Trophoblast cell (in vitro differentiated cells and primary cell): ENCODE measurements around the gene NOTCH4.

Source experiments
- DNase-seq, 2 donors: peaks; one replicate each; pipeline ENCODE4 v3.0.0-alpha.2; 2016
- H2AFZ ChIP-seq: 2 replicates; pipeline ENCODE4 v1.6.1; 2013; ENCODE audit warnings: low read length, moderate library complexity, mild to moderate bottlenecking; ENCODE audit not compliant: insufficient read depth, poor library complexity
- H2AK5ac ChIP-seq: 2 replicates; pipeline ENCODE4 v1.6.1; 2013; ENCODE audit warnings: mild to moderate bottlenecking, low read length
- H2BK120ac ChIP-seq: 2 replicates; pipeline ENCODE4 v1.6.1; 2013; ENCODE audit warnings: low read length, mild to moderate bottlenecking, moderate library complexity; ENCODE audit not compliant: insufficient read depth, poor library complexity
- H2BK12ac ChIP-seq: 2 replicates; pipeline ENCODE4 v1.6.1; 2013; ENCODE audit warnings: mild to moderate bottlenecking, low read length, moderate library complexity
- H2BK5ac ChIP-seq: 2 replicates; pipeline ENCODE4 v1.6.1; 2013; ENCODE audit warnings: low read length, low read depth, moderate library complexity, mild to moderate bottlenecking; ENCODE audit not compliant: poor library complexity
- H3K14ac ChIP-seq: 2 replicates; pipeline ENCODE4 v1.6.1; 2013; ENCODE audit warnings: mild to moderate bottlenecking, low read length
- H3K18ac ChIP-seq: 2 replicates; pipeline ENCODE4 v1.6.1; 2013; ENCODE audit warnings: mild to moderate bottlenecking, low read length
- H3K23ac ChIP-seq: 2 replicates; pipeline ENCODE4 v1.6.1; 2013; ENCODE audit warnings: low read length
- H3K27ac ChIP-seq: 2 replicates; pipeline ENCODE4 v1.5.1; 2013; ENCODE audit warnings: low read depth, mild to moderate bottlenecking, inconsistent platforms, low read length, moderate library complexity
- H3K27me3 ChIP-seq: 2 replicates; pipeline ENCODE4 v1.6.1; 2013; ENCODE audit warnings: inconsistent platforms, mild to moderate bottlenecking, low read length, moderate library complexity; ENCODE audit not compliant: insufficient read depth
- H3K36me3 ChIP-seq, 2 experiments: 1 replicate in 1 of 2; 2 replicates in 1 of 2; pipeline ENCODE4 v1.6.1; 2013; ENCODE audit warnings: low read length in 2 of 2, mild to moderate bottlenecking in 2 of 2, moderate library complexity in 1 of 2; ENCODE audit not compliant: insufficient read depth in 2 of 2, control insufficient read depth in 1 of 2
- H3K4ac ChIP-seq: 2 replicates; pipeline ENCODE4 v1.6.1; 2013; ENCODE audit warnings: low read depth, mild to moderate bottlenecking, low read length, moderate library complexity
- H3K4me1 ChIP-seq, 2 experiments: 1 replicate in 1 of 2; 2 replicates in 1 of 2; pipeline ENCODE4 v1.6.1; 2013; ENCODE audit warnings: low read length in 2 of 2, mild to moderate bottlenecking in 2 of 2, moderate library complexity in 1 of 2; ENCODE audit not compliant: insufficient read depth in 2 of 2, control insufficient read depth in 1 of 2
- H3K4me2 ChIP-seq: 2 replicates; pipeline ENCODE4 v1.6.1; 2013; ENCODE audit warnings: inconsistent platforms, mild to moderate bottlenecking, low read length, moderate library complexity
- H3K4me3 ChIP-seq: 2 replicates; pipeline ENCODE4 v1.5.1; 2013; ENCODE audit warnings: mild to moderate bottlenecking, low read depth, low read length, inconsistent platforms
- H3K79me1 ChIP-seq: one replicate; pipeline ENCODE4 v1.6.1; 2013; ENCODE audit warnings: low read length
- H3K79me2 ChIP-seq: 2 replicates; pipeline ENCODE4 v1.6.1; 2013; ENCODE audit warnings: low read length, mild to moderate bottlenecking; ENCODE audit not compliant: control insufficient read depth, insufficient read depth, poor library complexity
- H3K9ac ChIP-seq: 2 replicates; pipeline ENCODE4 v1.6.1; 2013; ENCODE audit warnings: mild to moderate bottlenecking, low read length
- H3K9me3 ChIP-seq: 2 replicates; pipeline ENCODE4 v1.6.1; 2013; ENCODE audit warnings: low read depth, mild to moderate bottlenecking, control low read depth, inconsistent platforms, low read length; ENCODE audit not compliant: insufficient read depth
- H4K12ac ChIP-seq: 2 replicates; pipeline ENCODE4 v1.6.1; 2013; ENCODE audit warnings: low read depth, mild to moderate bottlenecking, low read length, moderate library complexity
- H4K8ac ChIP-seq: 2 replicates; pipeline ENCODE4 v1.6.1; 2013; ENCODE audit warnings: low read depth, mild to moderate bottlenecking, low read length, moderate library complexity
- H4K91ac ChIP-seq: one replicate; pipeline ENCODE4 v1.6.1; 2013; ENCODE audit warnings: low read depth, mild to moderate bottlenecking, low read length, moderate library complexity
- WGBS: extraction: QIAGEN DNeasy Blood & Tissue Kit; methylation state at CpG from one replicate; pipeline ENCODE4 v1.1.7; 2013; ENCODE audit warnings: missing lambda C conversion rate; ENCODE audit not compliant: insufficient read length, insufficient coverage; ENCODE audit errors: extremely low coverage; 5-methylcytosine and 5-hydroxymethylcytosine counted together

The NOTCH4 gene

GRCh38 chr6:32168350-32168749, 55.5 kb downstream of the NOTCH4 start:
- no peak overlapping the region for H3K4me3 ChIP-seq
- no peak overlapping the region for H2AK5ac ChIP-seq
- H3K27ac ChIP-seq = no peak overlapping the region
- H3K79me1 ChIP-seq = no peaks in the 10 kb centered on the region
- H3K14ac ChIP-seq = no peak overlapping the region
- peaks cover 58 to 64% of the 10 kb centered on the region in 2 experiments for H3K36me3 ChIP-seq
- H3K27me3 ChIP-seq = no peaks in the 10 kb centered on the region
- no peak overlapping the region for H3K4me2 ChIP-seq
- H3K4me1 ChIP-seq = peaks cover 12 to 13% of the 10 kb centered on the region in 2 experiments
- H3K79me2 ChIP-seq = no peaks in the 10 kb centered on the region
- no peak overlapping the region for H4K8ac ChIP-seq
- H2AFZ ChIP-seq = no peak overlapping the region
- no peak overlapping the region for H2BK12ac ChIP-seq
- no peak overlapping the region for H3K23ac ChIP-seq
- no peak overlapping the region for H4K12ac ChIP-seq
- H3K9me3 ChIP-seq = no peaks in the 10 kb centered on the region
- no peak overlapping the region for H3K18ac ChIP-seq
- no peak for DNase-seq
- H2BK5ac ChIP-seq = no peak overlapping the region
- H3K9ac ChIP-seq = no peak overlapping the region
- H4K91ac ChIP-seq = no peak overlapping the region
- no peak overlapping the region for H2BK120ac ChIP-seq
- WGBS = no CpG with 5 or more reads among the region's 2 CpGs
- H3K4ac ChIP-seq = no peak overlapping the region

- peaks cover 6 to 8% of the 10 kb centered on the region in 2 experiments for H3K4me1 ChIP-seq
- no peak overlapping the region for H3K18ac ChIP-seq
- no peak for DNase-seq
- no peaks in the 10 kb centered on the region for H3K27me3 ChIP-seq
- H3K14ac ChIP-seq = no peak overlapping the region
- no peak overlapping the region for H3K9ac ChIP-seq
- no CpG with 5 or more reads among the region's 6 CpGs for WGBS
- H2AK5ac ChIP-seq = no peak overlapping the region
- no peaks in the 10 kb centered on the region for H3K9me3 ChIP-seq
- H4K12ac ChIP-seq = no peak overlapping the region
- H3K4me2 ChIP-seq = no peak overlapping the region
- H2AFZ ChIP-seq = no peak overlapping the region
- no peak overlapping the region for H3K23ac ChIP-seq
- peaks cover 61 to 67% of the 10 kb centered on the region in 2 experiments for H3K36me3 ChIP-seq
- H3K4ac ChIP-seq = no peak overlapping the region
- H3K27ac ChIP-seq = no peak overlapping the region
- no peak overlapping the region for H3K4me3 ChIP-seq
- H2BK12ac ChIP-seq = no peak overlapping the region
- H3K79me1 ChIP-seq = no peaks in the 10 kb centered on the region
- H4K91ac ChIP-seq = no peak overlapping the region
- H2BK120ac ChIP-seq = no peak overlapping the region
- no peaks in the 10 kb centered on the region for H3K79me2 ChIP-seq
- H4K8ac ChIP-seq = no peak overlapping the region
- H2BK5ac ChIP-seq = no peak overlapping the region
These were observed 56.1 kb downstream of the NOTCH4 start for GRCh38 chr6:32167761-32168262.

- Histone ChIP-seq H3K18ac (no peak overlapping the region), H2BK120ac (no peak overlapping the region), H4K12ac (no peak overlapping the region), H3K36me3 (peaks cover 67 to 73% of the 10 kb centered on the region in 2 experiments), H3K79me1 (no peaks in the 10 kb centered on the region), H4K8ac (no peak overlapping the region), H3K79me2 (no peaks in the 10 kb centered on the region), H3K4me2 (no peak overlapping the region), H3K4ac (no peak overlapping the region), H2BK12ac (no peak overlapping the region), H3K27ac (no peak overlapping the region), H4K91ac (no peak overlapping the region), H3K4me3 (no peak overlapping the region), H3K14ac (no peak overlapping the region), H3K9me3 (no peaks in the 10 kb centered on the region), H2BK5ac (no peak overlapping the region), H3K4me1 (peaks cover 5 to 7% of the 10 kb centered on the region in 2 experiments), H2AFZ (no peak overlapping the region), H2AK5ac (no peak overlapping the region), H3K9ac (no peak overlapping the region), H3K23ac (no peak overlapping the region), H3K27me3 (no peaks in the 10 kb centered on the region)
- no CpG with 5 or more reads among the region's 32 CpGs for WGBS
- peak; percentile 86 to 92 for DNase-seq
These were observed 56.6 kb downstream of the NOTCH4 start for GRCh38 chr6:32167154-32167760.

- no peak overlapping the region for H4K12ac ChIP-seq
- peak in 1 of 2 donors; percentile 42 for DNase-seq
- H3K4me2 ChIP-seq = no peak overlapping the region
- H3K27ac ChIP-seq = no peak overlapping the region
- no peak overlapping the region for H2BK12ac ChIP-seq
- no peak overlapping the region for H4K8ac ChIP-seq
- WGBS = no CpG with 5 or more reads among the region's 30 CpGs
- H3K4me3 ChIP-seq = no peak overlapping the region
- no peaks in the 10 kb centered on the region for H3K9me3 ChIP-seq
- peaks cover 5 to 7% of the 10 kb centered on the region in 2 experiments for H3K4me1 ChIP-seq
- H3K4ac ChIP-seq = no peak overlapping the region
- H4K91ac ChIP-seq = no peak overlapping the region
- H3K14ac ChIP-seq = no peak overlapping the region
- no peaks in the 10 kb centered on the region for H3K27me3 ChIP-seq
- H3K23ac ChIP-seq = no peak overlapping the region
- H3K18ac ChIP-seq = no peak overlapping the region
- H3K79me1 ChIP-seq = no peaks in the 10 kb centered on the region
- H3K9ac ChIP-seq = no peak overlapping the region
- no peak overlapping the region for H2AK5ac ChIP-seq
- no peak overlapping the region for H2BK120ac ChIP-seq
- peaks cover 69 to 73% of the 10 kb centered on the region in 2 experiments for H3K36me3 ChIP-seq
- H2BK5ac ChIP-seq = no peak overlapping the region
- no peak overlapping the region for H2AFZ ChIP-seq
- no peaks in the 10 kb centered on the region for H3K79me2 ChIP-seq
These were observed 57.3 kb downstream of the NOTCH4 start for GRCh38 chr6:32166411-32167061.
